ENCODE data around the gene ELAC2.
"Not testable (repeated sequence)": the region's sequence is repeated elsewhere in the genome, so short reads cannot be mapped to it uniquely, and the experiment has no call there.

ELAC2 gene

DNA sequence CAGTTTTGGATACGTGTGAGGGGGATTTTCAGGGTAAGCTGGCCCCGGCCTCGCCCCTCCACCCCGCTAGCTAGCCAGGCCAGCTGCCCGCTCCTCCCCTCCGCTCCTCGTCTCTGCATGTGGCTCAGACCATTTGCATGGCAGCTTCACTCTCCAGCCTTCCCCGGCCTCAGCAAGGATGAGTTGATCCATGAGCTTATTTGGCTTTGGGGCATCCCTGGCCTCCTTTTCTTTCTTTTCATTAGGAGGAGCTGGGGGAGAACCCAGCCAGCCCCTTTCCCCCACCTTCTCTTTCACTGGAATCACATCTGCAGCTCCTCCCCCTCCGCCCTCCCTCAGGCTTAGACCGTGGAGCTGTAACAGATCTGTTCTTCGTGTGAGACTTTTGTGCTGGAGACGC is 30.7 kb downstream of the ELAC2 start:
- no peak for DNase-seq

DNA sequence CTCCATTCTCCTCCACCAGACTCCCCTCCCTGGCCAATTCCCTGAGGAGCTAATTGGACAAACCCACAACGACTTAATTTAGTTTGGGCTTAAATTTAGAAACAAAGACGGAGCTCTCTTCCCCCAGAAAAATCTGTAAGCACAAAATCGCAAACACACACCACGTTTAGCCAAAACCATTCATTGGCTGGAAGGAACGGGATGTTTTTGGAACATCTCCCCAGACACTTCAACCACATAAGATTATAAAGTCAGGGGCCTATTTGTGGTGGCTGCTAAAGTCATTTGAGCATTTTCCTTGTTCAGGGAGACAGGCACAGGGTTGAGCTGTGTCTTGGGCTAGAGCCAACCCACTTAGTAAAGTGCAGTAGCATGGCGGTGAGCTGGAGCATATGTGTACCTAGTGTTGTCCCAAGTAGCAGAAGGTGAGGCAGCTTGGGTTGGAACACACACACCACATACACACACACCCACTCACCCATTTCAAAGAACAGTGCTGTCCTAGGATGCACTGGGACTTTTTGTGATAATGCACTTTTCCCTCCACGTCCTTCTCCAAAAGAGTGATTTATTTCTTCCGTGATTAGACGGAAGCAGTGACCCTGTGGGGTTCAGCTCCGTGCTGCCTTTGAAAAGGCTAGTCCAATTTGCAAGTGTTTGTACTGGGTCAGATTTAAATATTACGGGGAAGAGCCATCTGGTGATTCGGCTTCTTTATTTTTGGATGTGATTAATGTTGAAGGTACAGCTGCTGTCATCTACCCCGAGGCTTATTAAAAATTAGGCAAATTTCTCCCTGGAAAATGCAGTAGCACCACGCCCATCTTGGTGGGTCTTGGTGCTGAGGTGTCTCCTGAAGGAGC is 32.2 kb downstream of the ELAC2 start:
- no peak for DNase-seq

DNA sequence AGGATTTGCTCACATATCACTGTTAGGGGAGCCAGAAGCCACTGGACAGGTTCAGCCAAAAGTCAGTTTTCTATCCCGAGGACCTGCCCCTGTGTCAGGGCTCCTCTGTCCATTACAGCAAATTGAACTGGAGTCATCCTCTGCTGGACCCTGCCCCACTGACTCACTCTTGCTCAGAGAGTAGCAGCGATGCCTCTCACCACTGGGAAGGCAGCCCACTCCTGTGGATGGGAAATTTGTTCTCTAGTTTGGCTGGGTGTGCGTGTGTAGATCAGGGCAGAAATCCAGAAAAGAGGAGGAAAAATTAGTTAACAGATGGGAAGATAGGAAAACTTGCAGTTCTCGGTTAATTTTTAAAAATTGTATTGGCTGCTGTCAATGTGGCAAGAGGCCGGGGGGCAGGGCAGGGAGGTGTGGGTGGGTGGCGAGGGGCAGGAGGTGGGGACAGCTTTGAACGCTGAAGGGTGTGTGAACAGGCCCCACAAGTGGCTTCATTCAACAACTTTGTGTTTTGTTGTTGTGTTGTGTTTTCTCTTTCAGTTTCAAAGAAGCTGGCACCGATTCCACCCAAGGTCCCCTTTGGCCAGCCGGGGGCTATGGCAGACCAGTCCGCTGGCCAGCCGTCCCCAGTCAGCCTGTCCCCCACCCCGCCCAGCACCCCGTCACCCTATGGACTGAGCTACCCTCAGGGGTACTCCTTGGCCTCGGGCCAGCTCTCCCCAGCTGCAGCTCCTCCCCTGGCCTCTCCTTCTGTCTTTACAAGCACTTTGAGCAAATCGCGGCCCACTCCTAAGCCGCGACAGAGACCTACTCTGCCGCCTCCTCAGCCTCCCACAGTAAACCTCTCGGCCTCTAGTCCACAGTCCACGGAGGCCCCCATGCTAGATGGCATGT is 33.6 kb downstream of the ELAC2 start:
- no peak for DNase-seq

DNA sequence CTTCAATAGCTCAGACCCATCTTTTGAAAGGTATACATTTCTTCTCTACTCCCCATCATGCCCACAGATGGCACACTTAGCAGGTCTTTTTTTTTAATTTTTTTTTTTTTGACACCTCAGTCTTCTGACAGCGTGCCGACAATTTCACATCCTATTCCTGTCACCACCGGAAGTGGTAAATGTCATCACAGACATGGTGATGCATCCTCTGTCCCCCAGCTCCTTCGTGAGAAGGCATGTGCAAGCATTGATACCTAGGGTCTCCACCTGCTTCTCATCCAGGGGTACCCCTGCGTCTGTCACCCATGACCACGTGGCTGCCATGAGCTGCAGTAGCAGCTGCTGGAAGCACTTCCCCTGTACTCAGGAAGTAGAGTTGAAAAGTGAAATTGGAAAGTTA is 35.6 kb downstream of the ELAC2 start:
- DNase-seq = no peak

GRCh38 chr17:12979826-12980500 is 37.9 kb downstream of the ELAC2 start:
- no peak for DNase-seq

GRCh38 chr17:12979246-12979645 is 38.6 kb downstream of the ELAC2 start:
- no peak for DNase-seq

GRCh38 chr17:12978787-12979186 is 39.0 kb downstream of the ELAC2 start:
- DNase-seq = not testable (repeated sequence)

DNA sequence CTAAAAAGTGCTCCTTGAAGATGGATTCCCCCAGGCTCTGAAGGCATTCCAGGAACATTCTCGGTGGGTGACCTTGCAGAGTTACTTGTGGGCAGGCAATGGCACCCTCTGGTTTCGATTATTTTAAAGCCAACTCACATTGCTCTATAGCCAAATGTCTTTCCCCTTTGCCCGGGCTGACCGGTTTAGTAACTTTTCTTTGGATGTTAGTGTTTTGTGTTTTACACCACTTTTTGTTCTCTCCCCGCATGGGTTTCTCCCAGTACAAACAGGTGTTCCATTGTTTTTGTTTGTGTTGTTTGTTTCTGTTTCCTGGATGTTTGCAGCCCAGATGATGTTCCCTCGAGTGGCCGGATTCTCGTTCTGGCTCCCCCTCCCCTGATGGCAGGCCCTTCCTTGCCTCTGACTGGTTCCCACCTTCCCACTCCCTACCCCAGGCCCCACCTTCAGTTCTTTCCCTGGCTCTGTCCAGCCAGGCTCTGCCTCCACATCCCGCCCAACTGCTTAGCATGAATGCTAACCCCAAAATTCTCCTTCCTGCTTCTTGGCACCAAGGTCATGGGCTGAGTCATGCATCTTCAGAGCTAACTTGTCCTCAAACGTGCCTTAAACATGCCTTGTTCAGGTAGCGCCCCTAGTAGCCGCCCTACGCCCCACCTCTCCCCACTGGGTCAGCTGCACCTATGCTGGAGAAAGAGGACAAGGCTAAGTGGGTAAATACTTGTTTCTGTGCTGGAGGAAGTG is 40.6 kb downstream of the ELAC2 start:
- no peak for DNase-seq

- DNase-seq = no peak
Measured at GRCh38 chr17:12974005-12974531, 43.8 kb downstream of the ELAC2 start.

- no peak for DNase-seq
Measured at GRCh38 chr17:12973496-12974004, 44.3 kb downstream of the ELAC2 start.

GRCh38 chr17:12967962-12968361 is 49.9 kb downstream of the ELAC2 start:
- DNase-seq = no peak

- DNase-seq = no peak
Measured at GRCh38 chr17:12966413-12966812, 51.4 kb downstream of the ELAC2 start.

GRCh38 chr17:12965988-12966387 is 51.8 kb downstream of the ELAC2 start:
- DNase-seq = no peak

GRCh38 chr17:12964840-12965239 is 53.0 kb downstream of the ELAC2 start:
- DNase-seq = no peak

DNA sequence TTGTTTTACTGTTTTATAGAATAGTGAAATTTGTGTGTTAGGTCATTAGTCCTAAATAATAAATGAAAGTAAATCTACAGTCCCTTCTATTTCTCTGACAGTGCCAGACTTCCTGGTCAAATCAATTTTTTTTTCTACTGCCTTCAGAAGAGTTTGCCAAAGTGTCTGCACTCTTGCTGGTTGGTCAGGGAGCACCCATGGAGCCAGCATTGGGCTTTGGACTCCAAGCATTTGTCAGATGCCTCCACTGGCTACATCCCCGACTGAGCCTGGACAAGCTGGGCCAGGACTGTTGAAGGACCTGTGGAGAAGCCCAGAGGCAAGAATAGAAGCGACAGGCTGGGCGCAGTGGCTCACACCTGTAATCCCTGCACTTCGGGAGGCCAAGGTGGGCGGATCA is 53.7 kb downstream of the ELAC2 start:
- no peak for DNase-seq

- no peak for DNase-seq
Measured at GRCh38 chr17:12963505-12963904, 54.3 kb downstream of the ELAC2 start.

DNA sequence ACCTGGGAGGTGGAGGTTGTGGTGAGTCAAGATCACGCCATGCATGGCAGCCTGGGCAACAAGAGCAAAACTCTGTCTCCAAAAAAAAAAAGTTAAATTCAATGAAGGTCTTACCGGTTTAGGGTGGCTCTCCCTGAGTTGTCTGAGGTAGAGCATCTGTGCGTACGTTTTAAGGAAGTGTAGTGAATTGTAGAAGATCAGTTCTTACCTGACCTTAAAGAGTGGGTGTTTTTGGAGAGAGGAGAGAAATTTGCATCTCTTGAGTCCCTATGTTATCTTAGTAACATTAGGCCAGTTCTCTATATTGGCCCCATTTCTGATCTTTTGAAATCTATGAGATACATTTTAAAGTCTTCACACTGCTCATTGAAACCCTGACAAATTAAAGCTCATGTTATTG is 56.2 kb downstream of the ELAC2 start:
- DNase-seq = no peak

DNA sequence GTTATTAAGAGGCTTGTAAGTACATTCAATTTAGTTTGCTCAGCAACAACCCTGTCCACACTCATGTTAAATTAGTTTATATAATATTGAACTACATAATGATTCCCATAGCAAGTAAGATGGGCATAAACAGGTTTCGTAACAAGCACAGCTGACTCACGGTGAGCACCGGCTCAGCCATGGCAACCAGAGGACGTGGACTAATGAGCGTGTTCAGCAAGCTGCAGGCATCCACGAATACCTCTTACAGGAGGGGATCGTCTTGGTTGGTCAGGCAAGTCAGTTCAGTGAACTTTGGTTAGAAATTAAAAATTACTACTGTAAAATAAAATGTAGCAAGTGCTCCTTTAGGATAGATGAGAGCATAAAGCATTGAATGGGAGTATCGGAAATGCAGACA is 58.4 kb downstream of the ELAC2 start:
- no peak for DNase-seq

DNA sequence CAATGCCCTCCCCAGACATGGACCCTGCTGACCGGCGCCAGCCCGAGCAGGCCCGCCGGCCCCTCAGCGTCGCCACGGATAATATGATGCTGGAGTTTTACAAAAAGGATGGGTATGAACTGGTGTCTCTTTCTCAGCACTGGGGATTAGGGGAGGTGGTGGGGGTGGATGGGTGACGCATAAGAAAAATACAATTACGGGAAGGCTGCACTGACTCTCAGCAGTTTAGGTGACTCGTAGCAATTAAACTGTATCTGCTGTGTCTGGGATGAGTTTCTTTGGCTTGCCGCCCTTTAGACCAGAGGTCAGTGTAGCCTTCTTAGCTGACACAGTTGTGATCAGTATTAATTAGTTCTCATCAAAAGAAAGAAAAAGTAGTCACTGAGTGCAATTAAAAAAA is 59.0 kb downstream of the ELAC2 start:
- DNase-seq = no peak

DNA sequence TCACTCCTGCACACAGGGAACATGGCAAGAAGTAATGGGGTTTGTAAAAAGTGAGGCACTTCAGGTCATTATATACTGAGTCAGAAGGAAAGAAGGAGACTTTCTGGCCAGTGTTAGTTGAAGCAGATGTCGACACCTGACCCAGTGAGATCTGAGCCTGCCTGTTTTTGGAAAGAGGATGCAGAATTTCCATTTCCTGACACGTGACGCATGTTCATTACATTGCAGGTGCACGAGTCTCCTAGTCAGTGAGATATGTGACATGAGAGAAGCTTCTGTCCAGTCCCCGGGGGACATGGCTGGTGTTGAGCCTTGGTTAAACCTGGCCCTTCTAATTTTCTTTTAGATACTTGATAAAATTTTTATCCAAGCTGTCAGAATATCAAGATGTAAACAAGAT is 62.3 kb downstream of the ELAC2 start:
- no peak for DNase-seq

- DNase-seq = no peak
Measured at GRCh38 chr17:12953156-12953555, 64.7 kb downstream of the ELAC2 start.

GRCh38 chr17:12952012-12952411 is 65.8 kb downstream of the ELAC2 start:
- no peak for DNase-seq

All from suppressor macrophage (primary cell).